HEK293 (cell line): Measurements from ENCODE around the gene AGO4.

Experiments
- CTCF ChIA-PET: fragments of 350-600 bp; formaldehyde crosslinking; extraction: SDS; loops from one replicate; lab custom pipeline; 2021; ENCODE audit warnings: antibody characterized with exemption; lab: Yijun Ruan, JAX
- POLR2A ChIA-PET: fragments of 300-600 bp; formaldehyde crosslinking; extraction: SDS; loops from one replicate; lab custom pipeline; 2020; ENCODE audit warnings: antibody characterized with exemption, inconsistent platforms; lab: Yijun Ruan, JAX
- H3K27ac ChIP-seq: fragments of 200-500 bp; sonication (Bioruptor generic); 2 replicates; pipeline ENCODE4 v1.5.1; 2014; ENCODE audit warnings: low read depth, low read length, control low read depth, inconsistent platforms; ENCODE audit errors: extremely low read depth
- H3K36me3 ChIP-seq, 2 experiments: fragments of 200-500 bp in 1 of 2; sonication (Bioruptor generic) in 1 of 2; 1 replicate in 1 of 2; 2 replicates in 1 of 2; pipeline ENCODE4 v1.5.1; 2014 to 2017; ENCODE audit warnings: inconsistent platforms in 2 of 2, low read length in 2 of 2; ENCODE audit not compliant: control insufficient read depth in 2 of 2, insufficient read depth in 1 of 2
- H3K4me1 ChIP-seq: fragments of 200-500 bp; sonication (Bioruptor generic); 2 replicates; pipeline ENCODE4 v1.5.1; 2014; ENCODE audit warnings: mild to moderate bottlenecking, low read length, inconsistent platforms; ENCODE audit not compliant: control insufficient read depth, insufficient read depth
- H3K4me3 ChIP-seq: 2 replicates; pipeline ENCODE4 v1.5.1; 2011; ENCODE audit warnings: low read depth, mild to moderate bottlenecking, control low read depth, low read length, moderate library complexity
- H3K9me3 ChIP-seq: fragments of 200-500 bp; sonication (Bioruptor generic); 2 replicates; pipeline ENCODE4 v1.5.1; 2014; ENCODE audit warnings: low read depth, low read length, inconsistent platforms; ENCODE audit not compliant: control insufficient read depth, insufficient read depth
- BCL6B ChIP-seq: fragments of 450-650 bp; formaldehyde crosslinking; IDR thresholded peaks from 2 replicates; pipeline ENCODE4 v1.5.1; 2017; ENCODE audit warnings: missing biosample characterization, missing genetic modification characterization
- HOXD13 ChIP-seq: sonication (generic); formaldehyde crosslinking; IDR thresholded peaks from 2 replicates; pipeline ENCODE4 v1.8.0; 2022; ENCODE audit warnings: missing genetic modification reagents, borderline replicate concordance
- IKZF3 ChIP-seq: fragments of 450-650 bp; IDR thresholded peaks from 2 replicates; pipeline ENCODE4 v1.5.0; 2018; ENCODE audit warnings: missing biosample characterization, mild to moderate bottlenecking, missing genetic modification characterization, moderate library complexity
- PRDM10 ChIP-seq: fragments of 450-650 bp; formaldehyde crosslinking; IDR thresholded peaks from 2 replicates; pipeline ENCODE4 v1.5.1; 2016; ENCODE audit warnings: missing biosample characterization, missing genetic modification characterization
- YY1 ChIP-seq: fragments of 450-650 bp; formaldehyde crosslinking; IDR thresholded peaks from 2 replicates; pipeline ENCODE4 v1.5.1; 2018; ENCODE audit warnings: missing biosample characterization, missing genetic modification characterization
- ZBTB7A ChIP-seq: fragments of 450-650 bp; formaldehyde crosslinking; IDR thresholded peaks from 2 replicates; pipeline ENCODE4 v1.5.1; 2016; ENCODE audit warnings: low read depth, missing biosample characterization, missing genetic modification characterization
- ZNF302 ChIP-seq: fragments of 450-650 bp; formaldehyde crosslinking; IDR thresholded peaks from 2 replicates; pipeline ENCODE4 v1.5.1; 2016; ENCODE audit warnings: missing biosample characterization, missing genetic modification characterization, low read depth
- ZNF514 ChIP-seq: fragments of 450-650 bp; formaldehyde crosslinking; IDR thresholded peaks from 2 replicates; pipeline ENCODE4 v1.5.1; 2016; ENCODE audit warnings: missing biosample characterization, missing genetic modification characterization
- ZNF521 ChIP-seq: fragments of 450-650 bp; formaldehyde crosslinking; IDR thresholded peaks from 2 replicates; pipeline ENCODE4 v1.5.1; 2017; ENCODE audit warnings: missing biosample characterization, mild to moderate bottlenecking, missing genetic modification characterization
- ZNF549 ChIP-seq: fragments of 450-650 bp; IDR thresholded peaks from 2 replicates; pipeline ENCODE4 v1.5.1; 2018; ENCODE audit warnings: missing biosample characterization, missing genetic modification characterization, mild to moderate bottlenecking, inconsistent platforms, moderate library complexity
- ZNF658 ChIP-seq: fragments of 450-650 bp; formaldehyde crosslinking; IDR thresholded peaks from 2 replicates; pipeline ENCODE4; 2016; ENCODE audit warnings: missing biosample characterization, missing genetic modification characterization
- ZNF664 ChIP-seq: fragments of 450-650 bp; formaldehyde crosslinking; IDR thresholded peaks from 2 replicates; pipeline ENCODE4 v1.5.1; 2016; ENCODE audit warnings: missing biosample characterization, missing genetic modification characterization
- ZNF707 ChIP-seq: fragments of 450-650 bp; formaldehyde crosslinking; IDR thresholded peaks from 2 replicates; pipeline ENCODE4 v1.5.1; 2016; ENCODE audit warnings: missing biosample characterization, missing genetic modification characterization
- ZNF76 ChIP-seq: fragments of 450-650 bp; formaldehyde crosslinking; IDR thresholded peaks from 2 replicates; pipeline ENCODE4; 2016; ENCODE audit warnings: low read depth, missing biosample characterization, missing genetic modification characterization, borderline replicate concordance
- ZNF830 ChIP-seq: fragments of 450-650 bp; IDR thresholded peaks from 2 replicates; pipeline ENCODE4 v1.5.0; 2018; ENCODE audit warnings: missing biosample characterization, missing genetic modification characterization, low read depth, mild to moderate bottlenecking, moderate library complexity
- ZSCAN23 ChIP-seq: fragments of 450-650 bp; formaldehyde crosslinking; IDR thresholded peaks from 2 replicates; pipeline ENCODE4 v1.5.1; 2016; ENCODE audit warnings: missing biosample characterization, missing genetic modification characterization
- TF ChIP-seq, protein P1 (sequence below): fragments of 450-650 bp; formaldehyde crosslinking; conservative IDR thresholded peaks from 2 replicates; pipeline ENCODE4 v1.5.1; 2016; ENCODE audit warnings: low read depth, missing biosample characterization, missing genetic modification characterization

The AGO4 gene

DNA sequence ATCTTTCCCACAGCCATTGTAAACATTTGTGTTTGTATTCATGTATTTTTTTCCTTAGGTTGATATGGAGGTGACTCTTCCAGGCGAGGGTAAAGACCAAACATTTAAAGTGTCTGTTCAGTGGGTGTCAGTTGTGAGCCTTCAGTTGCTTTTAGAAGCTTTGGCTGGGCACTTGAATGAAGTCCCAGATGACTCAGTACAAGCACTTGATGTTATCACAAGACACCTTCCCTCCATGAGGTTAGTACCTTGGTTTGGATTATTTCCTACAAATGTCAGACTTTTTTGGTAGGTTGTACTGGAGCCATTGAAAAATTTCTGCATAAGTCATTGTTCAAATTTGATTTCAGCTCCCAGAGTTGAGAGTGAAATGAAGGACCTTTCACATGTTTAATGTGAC, 17.4 kb downstream of the AGO4 start:
- Histone ChIP-seq H3K4me1 (no peaks in the 10 kb centered on the region), H3K27ac (no peak overlapping the region), H3K36me3 (peaks cover 47 to 57% of the 10 kb centered on the region in 2 experiments), H3K4me3 (no peak overlapping the region), H3K9me3 (no peaks in the 10 kb centered on the region)
- POLR2A ChIA-PET = no interaction called here
- CTCF ChIA-PET = no interaction called here
- TF ChIP-seq ZNF302 (tag by site-specific recombination) = no peak
- TF ChIP-seq ZBTB7A (tag by site-specific recombination) = no peak
- TF ChIP-seq ZNF521 (tag by site-specific recombination) = no peak
- TF ChIP-seq HOXD13 = no peak

- Histone ChIP-seq H3K4me3 (no peak overlapping the region), H3K9me3 (no peaks in the 10 kb centered on the region), H3K4me1 (no peaks in the 10 kb centered on the region), H3K27ac (no peak overlapping the region), H3K36me3 (peaks cover 37 to 86% of the 10 kb centered on the region in 2 experiments)
- POLR2A ChIA-PET = no interaction called here
- CTCF ChIA-PET = interaction anchor here (0.6 to 0.9 kb wide), 3 partner anchors 48 to 516 kb away, joined by 3 to 5 read pairs (median 3); partner anchors contain the start of gene AGO1
- no peak for TF ChIP-seq ZSCAN23 (tag by site-specific recombination)
- no peak for TF ChIP-seq ZNF664 (tag by site-specific recombination)
- TF ChIP-seq IKZF3 (tag by site-specific recombination) = no peak
- TF ChIP-seq ZNF830 (tag by site-specific recombination) = no peak
- TF ChIP-seq ZNF707 (tag by site-specific recombination) = no peak
- no peak for TF ChIP-seq ZNF76 (tag by site-specific recombination)
- TF ChIP-seq ZNF658 (tag by site-specific recombination) = no peak
- no peak for TF ChIP-seq YY1 (tag by site-specific recombination)
- TF ChIP-seq, protein P1, sequence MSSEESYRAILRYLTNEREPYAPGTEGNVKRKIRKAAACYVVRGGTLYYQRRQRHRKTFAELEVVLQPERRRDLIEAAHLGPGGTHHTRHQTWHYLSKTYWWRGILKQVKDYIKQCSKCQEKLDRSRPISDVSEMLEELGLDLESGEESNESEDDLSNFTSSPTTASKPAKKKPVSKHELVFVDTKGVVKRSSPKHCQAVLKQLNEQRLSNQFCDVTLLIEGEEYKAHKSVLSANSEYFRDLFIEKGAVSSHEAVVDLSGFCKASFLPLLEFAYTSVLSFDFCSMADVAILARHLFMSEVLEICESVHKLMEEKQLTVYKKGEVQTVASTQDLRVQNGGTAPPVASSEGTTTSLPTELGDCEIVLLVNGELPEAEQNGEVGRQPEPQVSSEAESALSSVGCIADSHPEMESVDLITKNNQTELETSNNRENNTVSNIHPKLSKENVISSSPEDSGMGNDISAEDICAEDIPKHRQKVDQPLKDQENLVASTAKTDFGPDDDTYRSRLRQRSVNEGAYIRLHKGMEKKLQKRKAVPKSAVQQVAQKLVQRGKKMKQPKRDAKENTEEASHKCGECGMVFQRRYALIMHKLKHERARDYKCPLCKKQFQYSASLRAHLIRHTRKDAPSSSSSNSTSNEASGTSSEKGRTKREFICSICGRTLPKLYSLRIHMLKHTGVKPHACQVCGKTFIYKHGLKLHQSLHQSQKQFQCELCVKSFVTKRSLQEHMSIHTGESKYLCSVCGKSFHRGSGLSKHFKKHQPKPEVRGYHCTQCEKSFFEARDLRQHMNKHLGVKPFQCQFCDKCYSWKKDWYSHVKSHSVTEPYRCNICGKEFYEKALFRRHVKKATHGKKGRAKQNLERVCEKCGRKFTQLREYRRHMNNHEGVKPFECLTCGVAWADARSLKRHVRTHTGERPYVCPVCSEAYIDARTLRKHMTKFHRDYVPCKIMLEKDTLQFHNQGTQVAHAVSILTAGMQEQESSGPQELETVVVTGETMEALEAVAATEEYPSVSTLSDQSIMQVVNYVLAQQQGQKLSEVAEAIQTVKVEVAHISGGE (tag by site-specific recombination) = no peak
- no peak for TF ChIP-seq PRDM10 (tag by site-specific recombination)
Measured at GRCh38 chr1:35832276-35832905, 24.6 kb downstream of the AGO4 start.

GRCh38 chr1:35833395-35833794, 25.6 kb downstream of the AGO4 start:
- Histone ChIP-seq H3K4me1 (no peaks in the 10 kb centered on the region), H3K9me3 (no peaks in the 10 kb centered on the region), H3K36me3 (peaks cover 27 to 87% of the 10 kb centered on the region in 2 experiments), H3K4me3 (no peak overlapping the region), H3K27ac (no peak overlapping the region)
- TF ChIP-seq ZNF514 (tag by site-specific recombination) = no peak
- TF ChIP-seq BCL6B = no peak
- TF ChIP-seq ZNF549 (tag by site-specific recombination) = no peak
- CTCF ChIA-PET = interaction anchor here (0.7 to 0.9 kb wide), 2 partner anchors 47 to 761 kb away, joined by 3 read pairs; no protein-coding TSS in a partner anchor
- POLR2A ChIA-PET = no interaction called here
